Stimulated activated CD4-positive, alpha-beta T cell treated with anti-CD3 and anti-CD28 coated beads, Interleukin-1b, Interleukin-23, amount 100 ng/mL, for 48 hours (primary cell): ENCODE measurements around the gene XPR1.
"Not testable (repeated sequence)": the region's sequence is repeated elsewhere in the genome, so short reads cannot be mapped to it uniquely, and the experiment has no call there.

Experiments
- DNase-seq: peaks from one replicate; pipeline ENCODE4 v3.0.0-alpha.2; 2020

The XPR1 gene

GRCh38 chr1:180842491-180843275 is 210.9 kb downstream of the XPR1 start:
- DNase-seq = no peak

- DNase-seq = no peak
These were observed 213.5 kb downstream of the XPR1 start for GRCh38 chr1:180845352-180845751.

DNA sequence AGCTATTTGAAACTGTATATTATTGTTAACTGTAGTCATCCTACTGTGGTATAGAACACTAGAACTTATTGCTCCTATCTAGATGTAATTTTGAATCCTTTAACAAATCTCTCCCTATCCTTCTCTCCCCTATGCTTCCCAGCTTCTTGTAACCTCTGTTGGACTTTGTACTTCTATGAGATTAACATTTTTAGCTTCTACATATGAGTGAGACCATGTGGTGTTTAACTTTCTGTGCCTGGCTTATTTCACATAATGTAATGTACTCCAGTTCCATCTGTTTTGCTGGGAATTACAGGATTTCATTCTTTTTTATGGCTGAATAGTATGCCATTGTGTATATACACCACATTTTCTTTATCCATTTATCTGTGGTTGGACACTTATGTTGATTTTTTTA is 216.4 kb downstream of the XPR1 start:
- DNase-seq = no peak

DNA sequence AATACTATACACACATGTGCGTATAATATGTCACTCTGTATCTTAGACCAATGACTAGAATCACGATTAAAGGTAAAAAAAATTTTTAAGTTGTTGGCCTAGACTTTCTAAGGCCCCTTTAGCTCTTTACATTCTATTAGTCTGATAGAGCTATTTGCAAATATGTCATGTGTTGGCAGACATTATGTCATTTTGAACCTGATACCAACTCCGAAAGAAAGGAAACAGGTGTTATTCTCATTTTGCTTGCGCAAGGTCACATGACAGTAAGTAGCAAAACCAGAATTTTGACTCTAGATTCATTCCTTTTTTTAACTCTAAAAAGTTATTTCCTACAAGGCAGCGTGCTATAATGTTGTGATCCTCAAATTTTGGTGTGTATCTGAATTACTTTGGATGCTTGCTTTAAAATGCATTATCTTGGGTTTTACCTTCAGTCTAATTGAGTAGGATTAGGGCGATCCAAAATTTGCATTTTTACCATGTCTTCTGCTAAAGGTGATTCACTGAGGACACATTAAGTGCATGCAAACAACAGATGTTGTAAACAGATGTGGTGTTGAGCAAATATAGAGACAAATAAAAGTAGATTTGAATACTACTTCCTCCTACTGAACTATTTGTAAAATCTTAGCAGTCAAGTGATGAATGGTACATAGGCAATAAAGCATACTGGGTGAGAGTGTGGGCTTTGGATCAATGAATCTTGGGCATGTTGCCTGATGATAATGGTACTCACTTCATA is 217.4 kb downstream of the XPR1 start:
- no peak for DNase-seq

GRCh38 chr1:180851995-180852887 is 220.4 kb downstream of the XPR1 start:
- DNase-seq = no peak

GRCh38 chr1:180854001-180854400 is 222.2 kb downstream of the XPR1 start:
- DNase-seq = no peak

DNA sequence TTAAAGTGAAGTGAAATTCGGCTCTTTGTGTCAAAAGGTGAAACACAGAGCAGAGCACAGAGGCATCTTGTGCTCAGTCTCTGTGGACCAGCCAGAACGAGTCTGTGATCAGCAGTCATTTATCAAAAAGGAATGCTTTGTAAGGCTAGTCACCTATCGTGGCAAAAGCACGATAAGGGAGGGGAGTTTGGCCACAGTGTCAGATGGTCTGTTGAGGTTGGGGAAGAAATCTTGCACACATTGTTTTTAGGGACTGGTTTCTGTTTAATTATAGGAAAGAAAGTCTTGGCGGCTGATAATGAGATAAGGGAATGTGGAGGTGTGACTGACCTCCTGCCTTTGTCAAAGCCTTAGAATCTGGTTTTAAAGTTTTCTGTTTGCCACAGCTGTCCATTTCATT is 222.6 kb downstream of the XPR1 start:
- no peak for DNase-seq

DNA sequence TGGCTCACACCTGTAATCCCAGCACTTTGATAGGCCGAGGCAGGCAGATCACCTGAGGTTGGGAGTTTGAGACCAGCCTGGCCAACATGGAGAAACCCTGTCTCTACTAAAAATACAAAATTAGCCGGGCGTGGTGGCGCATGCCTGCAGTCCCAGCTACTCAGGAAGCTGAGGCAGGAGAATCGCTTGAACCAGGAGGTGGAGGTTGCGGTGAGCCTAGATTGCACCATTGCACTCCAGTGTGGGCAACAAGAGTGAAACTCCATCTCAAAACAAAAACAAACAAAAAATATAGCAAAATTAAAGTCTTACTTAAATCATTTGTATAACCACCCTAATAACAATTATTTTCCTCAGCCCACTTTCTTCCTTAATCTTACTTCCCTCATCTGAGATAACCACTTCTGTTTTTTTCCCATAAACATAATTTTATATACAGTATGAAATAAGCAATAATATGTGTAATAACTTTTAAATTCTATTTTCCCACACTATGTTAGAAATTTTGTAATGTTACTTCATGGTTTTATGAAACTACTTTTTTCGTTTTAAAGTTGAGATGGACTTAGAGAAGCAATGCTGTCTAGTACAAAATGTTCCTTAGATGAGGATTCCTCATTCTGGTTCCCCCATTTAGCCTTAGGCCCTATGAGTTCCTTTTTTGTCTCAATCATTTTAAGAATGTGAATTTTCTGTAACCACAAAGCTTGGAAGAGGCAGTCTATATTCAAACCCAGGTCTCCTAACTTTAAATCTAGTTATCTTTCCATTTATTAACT is 226.3 kb downstream of the XPR1 start:
- DNase-seq = not testable (repeated sequence)

DNA sequence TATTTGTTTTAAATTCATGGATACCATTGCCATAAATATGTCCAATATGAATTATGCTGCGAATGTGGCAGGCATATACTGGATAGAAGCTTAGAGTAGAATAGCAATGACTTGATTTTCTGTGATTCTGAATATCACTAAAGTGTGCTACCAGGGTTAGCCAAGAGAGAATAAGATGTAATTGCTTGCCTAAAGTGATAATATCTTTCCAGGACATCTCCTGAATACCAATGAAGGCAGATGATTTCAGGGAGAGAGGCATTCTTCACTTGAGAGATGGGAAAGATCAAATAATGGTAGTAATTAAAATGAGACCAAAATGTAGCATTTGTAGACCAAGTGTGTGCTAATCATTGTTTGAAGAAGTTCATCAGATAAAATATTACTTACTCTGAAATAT is 227.5 kb downstream of the XPR1 start:
- DNase-seq = no peak

DNA sequence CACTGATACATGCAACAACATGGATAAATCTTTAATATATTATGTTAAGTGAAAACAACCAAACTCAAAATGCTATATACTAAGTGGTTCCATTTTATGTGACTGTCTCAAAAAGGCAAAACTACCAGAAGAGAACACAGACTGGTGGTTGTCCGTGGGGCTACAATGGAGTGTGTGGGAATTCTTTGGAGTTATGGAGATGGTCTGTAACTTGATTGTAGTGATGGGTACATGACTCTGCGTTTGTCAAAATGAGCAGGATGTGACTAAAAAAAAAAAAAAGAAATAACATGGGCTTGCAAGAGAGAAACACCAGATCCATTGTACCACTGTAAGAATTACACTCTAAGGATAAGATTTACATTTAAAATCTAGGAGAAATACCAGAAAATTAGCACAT is 228.7 kb downstream of the XPR1 start:
- DNase-seq = no peak

DNA sequence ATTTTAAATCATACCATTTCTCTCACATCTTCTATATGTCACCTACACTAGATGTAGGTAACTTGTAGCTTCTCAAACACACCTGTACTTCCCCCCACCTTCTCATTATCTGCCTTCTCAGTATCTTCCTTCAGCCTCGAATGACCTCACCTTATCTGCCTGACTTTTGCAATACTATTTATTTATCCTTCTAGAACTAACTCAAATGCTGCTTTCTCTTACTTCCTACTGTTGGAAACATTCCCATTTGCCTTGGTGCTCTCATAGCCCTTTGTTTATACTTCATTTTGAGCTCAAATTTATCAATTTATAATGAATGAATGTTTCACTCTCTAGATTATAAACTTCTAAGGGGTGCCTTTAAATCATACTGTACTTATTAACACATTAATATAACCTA is 230.5 kb downstream of the XPR1 start:
- DNase-seq = no peak

GRCh38 chr1:180863158-180863775 is 231.4 kb downstream of the XPR1 start:
- DNase-seq = no peak

GRCh38 chr1:180881806-180882509 is 250.1 kb downstream of the XPR1 start:
- DNase-seq = no peak

DNA sequence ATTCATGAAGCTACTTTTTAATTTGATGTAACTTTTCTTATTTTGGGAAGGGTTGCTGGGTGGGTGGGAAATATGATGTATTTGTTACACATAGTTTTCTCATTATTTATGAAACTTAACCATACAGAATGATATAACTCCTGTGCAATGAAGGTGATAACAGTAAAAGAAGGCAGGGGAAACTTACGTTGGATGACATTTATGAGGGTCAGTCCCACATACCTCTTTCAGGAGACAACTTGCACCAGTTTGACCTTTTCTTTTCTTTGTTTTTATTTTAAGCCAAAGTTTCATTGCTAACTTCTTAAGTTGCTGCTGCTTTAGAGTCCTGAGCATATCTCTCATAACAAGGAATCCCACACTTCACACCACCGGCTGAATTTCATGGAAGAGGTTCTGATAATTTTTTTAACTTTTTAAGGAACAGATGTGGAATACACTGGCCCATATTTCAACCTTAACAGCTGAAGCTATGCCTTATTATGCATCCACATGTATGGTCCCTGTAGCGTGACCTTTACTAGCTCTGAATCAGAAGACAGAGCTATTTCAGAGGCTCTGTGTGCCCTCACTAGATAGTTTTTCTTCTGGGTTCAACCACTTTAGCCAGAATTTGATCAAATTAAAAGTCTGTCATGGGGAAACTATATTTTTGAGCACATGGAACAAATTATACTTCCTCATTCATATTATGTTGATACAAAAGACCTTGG is 252.9 kb downstream of the XPR1 start:
- DNase-seq = no peak

- no peak for DNase-seq
These were observed 254.5 kb downstream of the XPR1 start for GRCh38 chr1:180886338-180886737.

- DNase-seq = no peak
These were observed 256.0 kb downstream of the XPR1 start for GRCh38 chr1:180887841-180888240.

- no peak for DNase-seq
These were observed 257.0 kb downstream of the XPR1 start for GRCh38 chr1:180888870-180889269.

- no peak for DNase-seq
These were observed 257.5 kb downstream of the XPR1 start for GRCh38 chr1:180889325-180889724.

GRCh38 chr1:180892272-180892671 is 260.4 kb downstream of the XPR1 start:
- DNase-seq = no peak

- DNase-seq = no peak
These were observed 260.9 kb downstream of the XPR1 start for GRCh38 chr1:180892675-180893074.

DNA sequence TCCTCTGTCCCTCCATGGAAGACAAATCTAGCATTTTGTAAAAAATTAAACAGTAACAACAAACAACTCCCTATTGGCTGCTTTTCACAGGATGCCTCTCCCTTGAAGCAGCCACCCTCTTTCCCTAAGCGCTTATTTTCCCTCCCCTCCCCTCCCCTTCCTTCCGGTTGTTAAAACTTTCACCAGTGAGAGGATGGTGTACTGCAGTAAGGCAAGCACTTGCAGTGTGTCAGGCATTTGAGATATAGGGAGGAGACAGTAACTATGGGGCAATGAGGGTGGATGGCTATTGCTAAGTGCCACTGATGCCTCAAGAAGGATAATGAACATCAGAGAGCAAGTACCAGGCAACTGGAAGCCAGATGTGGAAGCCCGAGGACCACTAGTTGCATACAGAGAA is 261.8 kb downstream of the XPR1 start:
- no peak for DNase-seq
